ENCODE data around the gene SHROOM4. TPM values are rescaled to one million over a fixed set of nuclear protein-coding genes. Genes with fewer than 3 reads are reported as not detected.
A peak's percentile ranks its signal among the peaks of the same experiment; 100 is the strongest.

SHROOM4 gene
- total RNA-seq: 0.17 TPM
- not detected for polyA plus RNA-seq

DNA sequence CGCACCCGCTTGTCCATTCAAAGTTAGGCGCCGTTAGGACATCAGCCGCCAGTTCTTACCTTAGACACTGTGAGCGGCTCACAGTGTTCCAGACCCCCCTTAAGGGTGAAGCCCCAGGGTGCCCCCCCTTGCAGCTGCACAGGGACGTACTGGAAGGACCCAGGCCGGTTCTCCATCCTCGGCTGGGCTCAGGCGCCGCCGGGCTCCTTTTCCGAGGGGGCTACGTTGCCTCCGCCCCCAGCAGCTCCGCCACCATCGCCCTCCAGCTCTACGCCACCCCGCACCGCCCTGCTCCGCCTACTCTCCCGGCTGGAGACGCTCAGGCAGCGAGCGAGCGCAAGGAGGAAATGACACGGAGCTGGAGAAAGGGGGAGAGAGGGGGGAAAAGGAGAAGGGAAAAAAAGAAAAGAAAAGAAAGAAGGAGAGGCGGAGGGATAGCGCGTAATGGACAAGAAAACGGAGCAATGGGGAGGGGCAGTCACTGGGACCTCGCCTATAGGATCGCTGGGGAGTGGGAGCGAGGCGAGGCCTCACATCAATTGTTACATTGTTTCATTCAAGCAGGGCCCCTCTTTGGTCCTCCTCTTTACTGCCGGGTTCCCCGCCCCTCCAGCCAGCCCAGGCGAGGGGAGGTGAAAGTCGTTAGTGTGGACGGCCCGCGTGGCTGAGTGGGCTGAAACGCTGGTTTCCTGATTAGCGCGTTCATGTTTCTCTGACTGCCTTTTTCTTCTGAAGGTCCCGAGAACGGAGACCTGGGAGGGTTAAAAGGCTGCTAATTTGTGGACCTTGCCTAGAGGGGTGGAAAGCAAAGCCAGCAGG is at the start of gene SHROOM4:
Gene SHROOM4 (minus strand): TSS at position 352 of the 819 bp plus-strand sequence. CDS start 176 bp downstream, at position 176.
- Mint-ChIP-seq H3K9me3 (peaks cover 0 to 4% (median 0%) of the 10 kb centered on the region in 7 donors), H3K27ac (no peak within 1 kb of the TSS), H3K4me1 (peaks cover 0 to 3% (median 0%) of the 10 kb centered on the region in 4 donors), H3K27me3 (peaks cover 27% of the 10 kb centered on the region), H3K4me3 (peak within 1 kb of the TSS in 1 of 4 donors; percentile 48), H3K36me3 (no peaks in the 10 kb centered on the region)
- DNase-seq (no peak), ATAC-seq (ENCODE audit: low read depth in 2 of 2) (no peak)
- no peaks in the 10 kb centered on the region for H3K27me3 ChIP-seq (ENCODE audit: control insufficient read depth, insufficient read depth, low read length)
- H3K27ac ChIP-seq (ENCODE audit: insufficient read depth, low read length, poor library complexity, severe bottlenecking): no peak within 1 kb of the TSS
- H3K4me3 ChIP-seq (ENCODE audit: low read depth, low read length): no peak within 1 kb of the TSS
- no peaks in the 10 kb centered on the region for H3K36me3 ChIP-seq (ENCODE audit: control insufficient read depth, insufficient read depth, low read length)
- H3K4me1 ChIP-seq (ENCODE audit: control insufficient read depth, insufficient read depth, low read length, poor library complexity, severe bottlenecking): no peaks in the 10 kb centered on the region
- no peaks in the 10 kb centered on the region for H3K9me3 ChIP-seq (ENCODE audit: control insufficient read depth in 2 of 2, low read length in 2 of 2)

DNA sequence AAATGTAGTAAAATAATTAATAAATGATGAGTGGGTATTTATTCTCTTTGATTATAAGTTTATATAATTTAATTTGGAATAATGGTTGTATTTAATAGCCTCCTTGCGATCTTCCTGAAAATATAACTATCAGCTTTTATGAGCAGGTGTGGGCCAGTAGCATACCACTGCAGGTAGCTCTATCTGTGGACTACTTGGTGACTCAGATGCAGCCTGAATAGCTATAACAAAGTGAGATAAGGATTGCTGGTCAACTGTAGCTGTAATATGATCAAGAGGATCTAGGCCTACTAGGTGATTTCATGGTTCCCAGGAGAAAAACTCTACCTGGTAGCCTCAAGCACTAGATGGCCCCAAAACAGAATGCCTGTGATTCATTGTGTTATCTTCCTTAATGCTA is 49.5 kb upstream of the SHROOM4 start:
- ATAC-seq (ENCODE audit: low read depth in 2 of 2) (no peak), DNase-seq (no peak)
- no peaks in the 10 kb centered on the region for H3K27me3 Mint-ChIP-seq
- Histone ChIP-seq H3K36me3 (ENCODE audit: control insufficient read depth, insufficient read depth, low read length) (no peaks in the 10 kb centered on the region), H3K4me1 (ENCODE audit: control insufficient read depth, insufficient read depth, low read length, poor library complexity, severe bottlenecking) (no peaks in the 10 kb centered on the region), H3K27me3 (ENCODE audit: control insufficient read depth, insufficient read depth, low read length) (no peaks in the 10 kb centered on the region), H3K27ac (ENCODE audit: insufficient read depth, low read length, poor library complexity, severe bottlenecking) (no peak overlapping the region), H3K9me3 (ENCODE audit: control insufficient read depth in 2 of 2, low read length in 2 of 2) (no peaks in the 10 kb centered on the region), H3K4me3 (ENCODE audit: low read depth, low read length) (no peak overlapping the region)
- no peaks in the 10 kb centered on the region for H3K4me1 Mint-ChIP-seq
- no peaks in the 10 kb centered on the region for H3K36me3 Mint-ChIP-seq
- no peak overlapping the region for H3K27ac Mint-ChIP-seq
- no peaks in the 10 kb centered on the region for H3K9me3 Mint-ChIP-seq
- no peak overlapping the region for H3K4me3 Mint-ChIP-seq

DNA sequence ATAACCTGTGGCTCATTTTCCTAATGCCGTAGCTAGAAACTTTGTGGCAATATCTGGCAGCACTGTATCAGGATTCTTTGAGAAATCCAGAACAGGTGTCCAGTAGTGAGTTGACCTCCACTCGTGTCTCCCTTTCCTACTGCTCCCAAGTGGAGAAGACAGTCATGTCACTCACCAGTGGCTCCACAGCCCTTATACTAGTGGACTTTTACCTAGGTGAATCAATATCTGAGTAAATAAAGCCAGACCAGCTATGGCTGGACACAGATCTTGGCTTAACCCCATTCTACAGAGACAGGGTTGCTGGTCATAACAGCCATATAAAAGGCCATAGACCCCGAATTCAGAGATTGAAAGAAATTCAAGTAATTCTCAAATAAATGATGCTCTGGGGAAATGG is 46.5 kb upstream of the SHROOM4 start:
- H3K4me1 Mint-ChIP-seq: no peaks in the 10 kb centered on the region
- Histone ChIP-seq H3K27ac (ENCODE audit: insufficient read depth, low read length, poor library complexity, severe bottlenecking) (no peak overlapping the region), H3K4me1 (ENCODE audit: control insufficient read depth, insufficient read depth, low read length, poor library complexity, severe bottlenecking) (no peaks in the 10 kb centered on the region), H3K27me3 (ENCODE audit: control insufficient read depth, insufficient read depth, low read length) (no peaks in the 10 kb centered on the region), H3K4me3 (ENCODE audit: low read depth, low read length) (no peak overlapping the region), H3K36me3 (ENCODE audit: control insufficient read depth, insufficient read depth, low read length) (no peaks in the 10 kb centered on the region), H3K9me3 (ENCODE audit: control insufficient read depth in 2 of 2, low read length in 2 of 2) (no peaks in the 10 kb centered on the region)
- H3K4me3 Mint-ChIP-seq: no peak overlapping the region
- no peak overlapping the region for H3K27ac Mint-ChIP-seq
- H3K27me3 Mint-ChIP-seq: no peaks in the 10 kb centered on the region
- ATAC-seq (ENCODE audit: low read depth in 2 of 2) (no peak), DNase-seq (no peak)
- H3K9me3 Mint-ChIP-seq: no peaks in the 10 kb centered on the region
- H3K36me3 Mint-ChIP-seq: no peaks in the 10 kb centered on the region

- H3K27ac Mint-ChIP-seq: no peak overlapping the region
- H3K36me3 ChIP-seq (ENCODE audit: control insufficient read depth, insufficient read depth, low read length): no peaks in the 10 kb centered on the region
- no peak for ATAC-seq (ENCODE audit: low read depth in 2 of 2)
- H3K4me1 Mint-ChIP-seq: no peaks in the 10 kb centered on the region
- H3K9me3 Mint-ChIP-seq: no peaks in the 10 kb centered on the region
- no peak overlapping the region for H3K27ac ChIP-seq (ENCODE audit: insufficient read depth, low read length, poor library complexity, severe bottlenecking)
- no peak overlapping the region for H3K4me3 ChIP-seq (ENCODE audit: low read depth, low read length)
- no peak for DNase-seq
- H3K27me3 Mint-ChIP-seq: no peaks in the 10 kb centered on the region
- no peaks in the 10 kb centered on the region for H3K9me3 ChIP-seq (ENCODE audit: control insufficient read depth in 2 of 2, low read length in 2 of 2)
- H3K4me1 ChIP-seq (ENCODE audit: control insufficient read depth, insufficient read depth, low read length, poor library complexity, severe bottlenecking): no peaks in the 10 kb centered on the region
- H3K4me3 Mint-ChIP-seq: no peak overlapping the region
- H3K36me3 Mint-ChIP-seq: no peaks in the 10 kb centered on the region
- no peaks in the 10 kb centered on the region for H3K27me3 ChIP-seq (ENCODE audit: control insufficient read depth, insufficient read depth, low read length)
These were observed 44.6 kb upstream of the SHROOM4 start for GRCh38 chrX:50858548-50858947.

- H3K9me3 Mint-ChIP-seq: peaks cover 0 to 4% (median 0%) of the 10 kb centered on the region in 7 donors
- no peak overlapping the region for H3K27ac Mint-ChIP-seq
- no peak overlapping the region for H3K27ac ChIP-seq (ENCODE audit: insufficient read depth, low read length, poor library complexity, severe bottlenecking)
- no peaks in the 10 kb centered on the region for H3K27me3 ChIP-seq (ENCODE audit: control insufficient read depth, insufficient read depth, low read length)
- H3K9me3 ChIP-seq (ENCODE audit: control insufficient read depth in 2 of 2, low read length in 2 of 2): no peaks in the 10 kb centered on the region
- no peaks in the 10 kb centered on the region for H3K4me1 ChIP-seq (ENCODE audit: control insufficient read depth, insufficient read depth, low read length, poor library complexity, severe bottlenecking)
- ATAC-seq (ENCODE audit: low read depth in 2 of 2) (no peak), DNase-seq (no peak)
- H3K4me1 Mint-ChIP-seq: no peaks in the 10 kb centered on the region
- no peaks in the 10 kb centered on the region for H3K36me3 ChIP-seq (ENCODE audit: control insufficient read depth, insufficient read depth, low read length)
- no peak overlapping the region for H3K4me3 ChIP-seq (ENCODE audit: low read depth, low read length)
- H3K36me3 Mint-ChIP-seq: no peaks in the 10 kb centered on the region
- no peaks in the 10 kb centered on the region for H3K27me3 Mint-ChIP-seq
- no peak overlapping the region for H3K4me3 Mint-ChIP-seq
These were observed 39.4 kb upstream of the SHROOM4 start for GRCh38 chrX:50853399-50853798.

DNA sequence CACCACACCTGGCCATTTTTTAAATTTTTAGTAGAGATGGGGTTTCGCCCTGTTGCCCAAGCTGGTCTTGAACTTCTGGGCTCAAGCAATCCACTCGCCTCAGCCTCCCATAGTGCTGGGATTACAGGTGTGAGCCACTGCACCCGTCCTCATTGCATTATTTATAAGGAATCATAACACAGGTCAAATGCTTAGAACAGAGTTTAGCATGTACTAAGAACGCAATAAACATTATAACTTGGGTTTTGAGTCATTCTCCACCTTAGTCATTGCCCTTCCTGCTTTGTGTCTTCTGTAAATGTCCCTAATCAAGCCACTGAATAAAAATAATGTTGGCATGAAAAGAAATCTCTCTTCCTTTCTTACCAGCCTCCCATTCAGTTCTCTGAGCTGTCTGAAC is 38.5 kb upstream of the SHROOM4 start:
- peak overlapping the region in 1 of 3 donors; percentile 32 for H3K27ac Mint-ChIP-seq
- H3K27ac ChIP-seq (ENCODE audit: insufficient read depth, low read length, poor library complexity, severe bottlenecking): no peak overlapping the region
- DNase-seq (no peak), ATAC-seq (ENCODE audit: low read depth in 2 of 2) (no peak)
- H3K4me3 ChIP-seq (ENCODE audit: low read depth, low read length): no peak overlapping the region
- no peaks in the 10 kb centered on the region for H3K27me3 Mint-ChIP-seq
- no peak overlapping the region for H3K4me3 Mint-ChIP-seq
- H3K27me3 ChIP-seq (ENCODE audit: control insufficient read depth, insufficient read depth, low read length): no peaks in the 10 kb centered on the region
- no peaks in the 10 kb centered on the region for H3K9me3 ChIP-seq (ENCODE audit: control insufficient read depth in 2 of 2, low read length in 2 of 2)
- H3K36me3 Mint-ChIP-seq: no peaks in the 10 kb centered on the region
- no peaks in the 10 kb centered on the region for H3K36me3 ChIP-seq (ENCODE audit: control insufficient read depth, insufficient read depth, low read length)
- no peaks in the 10 kb centered on the region for H3K4me1 Mint-ChIP-seq
- no peaks in the 10 kb centered on the region for H3K4me1 ChIP-seq (ENCODE audit: control insufficient read depth, insufficient read depth, low read length, poor library complexity, severe bottlenecking)
- H3K9me3 Mint-ChIP-seq: peaks cover 0 to 4% (median 0%) of the 10 kb centered on the region in 7 donors

GRCh38 chrX:50842221-50842620 is 28.2 kb upstream of the SHROOM4 start:
- no peak for ATAC-seq (ENCODE audit: low read depth in 2 of 2)
- H3K27me3 ChIP-seq (ENCODE audit: control insufficient read depth, insufficient read depth, low read length): no peaks in the 10 kb centered on the region
- H3K9me3 ChIP-seq (ENCODE audit: control insufficient read depth in 2 of 2, low read length in 2 of 2): no peaks in the 10 kb centered on the region
- H3K4me3 Mint-ChIP-seq: no peak overlapping the region
- H3K27ac Mint-ChIP-seq: no peak overlapping the region
- peaks cover 0 to 2% (median 0%) of the 10 kb centered on the region in 7 donors for H3K9me3 Mint-ChIP-seq
- no peaks in the 10 kb centered on the region for H3K36me3 Mint-ChIP-seq
- no peaks in the 10 kb centered on the region for H3K27me3 Mint-ChIP-seq
- H3K27ac ChIP-seq (ENCODE audit: insufficient read depth, low read length, poor library complexity, severe bottlenecking): no peak overlapping the region
- no peaks in the 10 kb centered on the region for H3K4me1 ChIP-seq (ENCODE audit: control insufficient read depth, insufficient read depth, low read length, poor library complexity, severe bottlenecking)
- no peak for DNase-seq
- H3K36me3 ChIP-seq (ENCODE audit: control insufficient read depth, insufficient read depth, low read length): no peaks in the 10 kb centered on the region
- no peak overlapping the region for H3K4me3 ChIP-seq (ENCODE audit: low read depth, low read length)
- H3K4me1 Mint-ChIP-seq: no peaks in the 10 kb centered on the region

- no peak for DNase-seq
- H3K4me1 Mint-ChIP-seq: no peaks in the 10 kb centered on the region
These were observed 25.7 kb upstream of the SHROOM4 start for GRCh38 chrX:50839730-50840129.

More at GRCh38 chrX:50839730-50840129, 25.7 kb upstream of the SHROOM4 start:
- Mint-ChIP-seq H3K27ac (no peak overlapping the region), H3K27me3 (no peaks in the 10 kb centered on the region), H3K36me3 (no peaks in the 10 kb centered on the region), H3K9me3 (peaks cover 0 to 2% (median 0%) of the 10 kb centered on the region in 7 donors), H3K4me3 (no peak overlapping the region)
- H3K36me3 ChIP-seq (ENCODE audit: control insufficient read depth, insufficient read depth, low read length): no peaks in the 10 kb centered on the region
- H3K27ac ChIP-seq (ENCODE audit: insufficient read depth, low read length, poor library complexity, severe bottlenecking): no peak overlapping the region
- H3K4me1 ChIP-seq (ENCODE audit: control insufficient read depth, insufficient read depth, low read length, poor library complexity, severe bottlenecking): no peaks in the 10 kb centered on the region
- no peak for ATAC-seq (ENCODE audit: low read depth in 2 of 2)
- H3K27me3 ChIP-seq (ENCODE audit: control insufficient read depth, insufficient read depth, low read length): no peaks in the 10 kb centered on the region
- H3K4me3 ChIP-seq (ENCODE audit: low read depth, low read length): no peak overlapping the region
- H3K9me3 ChIP-seq (ENCODE audit: control insufficient read depth in 2 of 2, low read length in 2 of 2): no peaks in the 10 kb centered on the region

Measured in CD4-positive, CD25-positive, alpha-beta regulatory T cell (primary cell).